Neuronal stem cell (in vitro differentiated cells): ENCODE measurements around the gene ADCY1.

ENCODE experiments used
- DNase-seq: peaks from one replicate; pipeline ENCODE4 v3.0.0-alpha.2; 2013; ENCODE audit warnings: low spot score
- H2AFZ ChIP-seq: one replicate; pipeline ENCODE4 v1.6.1; 2013; ENCODE audit warnings: mild to moderate bottlenecking, low read length, inconsistent platforms
- H2AK5ac ChIP-seq: 2 replicates; pipeline ENCODE4 v1.6.1; 2013; ENCODE audit warnings: low read depth, mild to moderate bottlenecking, inconsistent platforms, low read length, moderate library complexity, mixed read lengths
- H2BK120ac ChIP-seq: 2 replicates; pipeline ENCODE4 v1.6.1; 2013; ENCODE audit warnings: low read depth, mild to moderate bottlenecking, inconsistent platforms, low read length, moderate library complexity, mixed read lengths
- H2BK12ac ChIP-seq: one replicate; pipeline ENCODE4 v1.6.1; 2013; ENCODE audit warnings: low read length, inconsistent platforms
- H2BK15ac ChIP-seq: 2 replicates; pipeline ENCODE4 v1.6.1; 2013; ENCODE audit warnings: mild to moderate bottlenecking, low read length, inconsistent platforms, mixed read lengths
- H2BK5ac ChIP-seq: one replicate; pipeline ENCODE4 v1.6.1; 2013; ENCODE audit warnings: inconsistent platforms, mild to moderate bottlenecking, low read length, moderate library complexity
- H3K14ac ChIP-seq: one replicate; pipeline ENCODE4 v1.6.1; 2013; ENCODE audit warnings: low read length, inconsistent platforms
- H3K18ac ChIP-seq: 2 replicates; pipeline ENCODE4 v1.6.1; 2013; ENCODE audit warnings: low read length, inconsistent platforms
- H3K23ac ChIP-seq: 2 replicates; pipeline ENCODE4 v1.6.1; 2013; ENCODE audit warnings: low read depth, mild to moderate bottlenecking, mixed read lengths, low read length, inconsistent platforms; ENCODE audit not compliant: poor library complexity
- H3K27ac ChIP-seq: replicated peaks from 3 replicates; pipeline ENCODE4 v1.5.1; 2013; ENCODE audit warnings: low read length, inconsistent platforms
- H3K27me3 ChIP-seq, 3 experiments: 2 replicates each; pipeline ENCODE4 v1.6.1; 2013; ENCODE audit warnings: low read length in 3 of 3, mild to moderate bottlenecking in 2 of 3, inconsistent platforms in 1 of 3, low read depth in 1 of 3, mixed read lengths in 1 of 3, moderate library complexity in 1 of 3; ENCODE audit not compliant: control insufficient read depth in 3 of 3, insufficient read depth in 3 of 3
- H3K36me3 ChIP-seq, 2 donors: replicated peaks in 1 of 2; 2 replicates each; pipeline ENCODE4 v1.6.1; 2013; ENCODE audit warnings: low read length in 2 of 2; ENCODE audit not compliant: control insufficient read depth in 2 of 2, insufficient read depth in 2 of 2
- H3K4ac ChIP-seq: 2 replicates; pipeline ENCODE4 v1.6.1; 2013; ENCODE audit warnings: inconsistent platforms, mild to moderate bottlenecking, low read length, moderate library complexity
- H3K4me1 ChIP-seq, 2 donors: 1 replicate in 1 of 2; 2 replicates in 1 of 2; pipeline ENCODE4 v1.6.1; 2013; ENCODE audit warnings: low read length in 2 of 2, low read depth in 1 of 2; ENCODE audit not compliant: control insufficient read depth in 2 of 2, insufficient read depth in 1 of 2
- H3K4me2 ChIP-seq: one replicate; pipeline ENCODE4 v1.6.1; 2013; ENCODE audit warnings: mild to moderate bottlenecking, low read length, inconsistent platforms; ENCODE audit not compliant: insufficient read depth, poor library complexity, severe bottlenecking
- H3K4me3 ChIP-seq, 2 donors: 2 replicates each; pipeline ENCODE4 v1.5.1; 2013; ENCODE audit warnings: low read length in 2 of 2, mild to moderate bottlenecking in 2 of 2, inconsistent platforms in 1 of 2, moderate library complexity in 1 of 2
- H3K79me1 ChIP-seq: one replicate; pipeline ENCODE4 v1.6.1; 2013; ENCODE audit warnings: low read depth, mild to moderate bottlenecking, inconsistent platforms, low read length, moderate library complexity
- H3K9ac ChIP-seq: one replicate; pipeline ENCODE4 v1.6.1; 2013; ENCODE audit warnings: mild to moderate bottlenecking, low read depth, low read length, inconsistent platforms; ENCODE audit not compliant: poor library complexity
- H3K9me3 ChIP-seq, 2 donors: replicated peaks in 1 of 2; 2 replicates each; pipeline versions ENCODE3 to v1.6.1; 2013; ENCODE audit warnings: low read length in 2 of 2, mild to moderate bottlenecking in 2 of 2, inconsistent platforms in 1 of 2, low read depth in 1 of 2, mixed read lengths in 1 of 2, moderate library complexity in 1 of 2; ENCODE audit not compliant: control insufficient read depth in 2 of 2, insufficient read depth in 1 of 2
- H4K8ac ChIP-seq: one replicate; pipeline ENCODE4 v1.6.1; 2013; ENCODE audit warnings: low read depth, mild to moderate bottlenecking, inconsistent platforms, low read length, moderate library complexity
- H4K91ac ChIP-seq: one replicate; pipeline ENCODE4 v1.6.1; 2013; ENCODE audit warnings: low read length, low read depth, mild to moderate bottlenecking, inconsistent platforms; ENCODE audit not compliant: poor library complexity
- WGBS, 2 donors: extraction: QIAGEN DNeasy Blood & Tissue Kit; methylation state at CpG; one replicate each; pipeline ENCODE4 v1.1.7; 2013; ENCODE audit warnings: missing lambda C conversion rate in 2 of 2, mixed read lengths in 1 of 2; ENCODE audit not compliant: insufficient read length in 2 of 2, insufficient replicate concordance in 1 of 2; ENCODE audit errors: extremely low coverage in 2 of 2; 5-methylcytosine and 5-hydroxymethylcytosine counted together

Gene ADCY1

DNA sequence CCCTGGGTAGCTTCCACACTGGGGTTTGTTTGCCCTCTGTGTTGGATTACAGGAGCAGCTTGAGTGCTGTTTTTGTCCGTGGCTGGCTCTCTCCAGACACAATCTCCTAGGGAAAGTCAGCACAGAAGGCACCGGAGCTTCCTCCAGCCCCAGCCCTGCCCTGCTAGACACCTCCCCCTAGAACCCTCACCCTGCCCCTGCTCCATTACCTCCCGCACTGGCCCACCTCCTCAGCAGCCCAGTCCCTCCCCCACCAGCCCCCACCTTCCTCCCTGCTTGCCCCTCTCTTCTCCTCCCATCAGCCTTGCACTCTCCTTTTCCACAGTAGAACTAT lies 130.5 kb downstream of the ADCY1 start:
- Histone ChIP-seq H4K8ac (no peak overlapping the region), H3K27me3 (no peaks in the 10 kb centered on the region), H2BK5ac (no peak overlapping the region), H4K91ac (no peak overlapping the region), H3K9me3 (no peaks in the 10 kb centered on the region), H3K4ac (no peak overlapping the region), H3K79me1 (peaks cover 3% of the 10 kb centered on the region), H3K27ac (no peak overlapping the region), H3K4me2 (no peak overlapping the region), H2BK15ac (no peak overlapping the region), H3K14ac (no peak overlapping the region), H2BK120ac (no peak overlapping the region), H3K4me3 (no peak overlapping the region), H2AK5ac (no peak overlapping the region), H3K36me3 (peaks cover 0 to 5% of the 10 kb centered on the region in 2 donors), H2AFZ (no peak overlapping the region), H2BK12ac (no peak overlapping the region), H3K9ac (no peak overlapping the region), H3K23ac (no peak overlapping the region), H3K4me1 (no peaks in the 10 kb centered on the region), H3K18ac (no peak overlapping the region)
- no peak for DNase-seq
- WGBS, 2 donors, result no CpG with 5 or more reads among the region's 3 CpGs

DNA sequence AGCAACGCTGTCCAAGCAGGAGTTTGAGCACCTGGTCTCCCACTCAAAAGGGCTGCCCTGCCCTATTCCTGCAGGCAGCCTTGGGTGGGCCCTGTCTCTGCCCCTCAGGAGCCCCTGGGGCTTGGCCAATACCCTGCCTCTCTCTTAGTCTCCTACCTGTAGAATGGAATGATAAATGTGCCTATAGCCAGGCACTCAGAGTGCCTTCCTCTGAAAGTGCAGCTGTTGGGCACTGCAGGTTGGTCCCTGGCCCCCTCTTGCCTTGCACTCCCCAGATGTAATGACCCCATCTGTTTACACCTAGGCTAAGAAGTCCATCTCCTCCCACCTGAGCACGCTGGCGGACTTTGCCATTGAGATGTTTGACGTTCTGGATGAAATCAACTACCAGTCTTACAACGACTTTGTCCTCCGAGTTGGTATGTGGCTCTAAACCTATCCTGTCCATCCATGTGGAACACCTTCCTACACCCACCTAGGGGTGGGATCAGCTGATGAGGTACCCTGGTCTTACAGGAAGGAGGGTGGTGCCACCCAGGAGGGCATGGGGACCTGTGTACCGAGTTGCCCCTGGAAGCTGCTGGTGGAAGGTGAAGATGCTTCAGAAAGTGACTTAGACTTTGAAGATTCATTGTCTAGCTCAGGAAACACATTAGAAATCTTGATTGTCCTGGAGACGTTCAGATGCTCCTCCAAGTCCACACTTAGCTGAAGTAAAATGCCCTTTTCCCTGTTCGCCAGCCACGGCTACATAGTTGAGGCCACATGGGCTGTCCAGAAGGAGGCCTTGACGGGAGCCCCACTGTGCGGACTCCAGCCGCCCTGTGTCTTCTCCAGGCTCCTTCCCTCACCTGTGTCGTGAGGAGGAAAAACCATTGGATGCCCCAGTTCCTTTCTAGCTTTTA lies 134.1 kb downstream of the ADCY1 start:
- Histone ChIP-seq H3K9ac (peak overlapping the region; percentile 70), H2BK12ac (no peak overlapping the region), H3K4me2 (no peak overlapping the region), H3K9me3 (no peaks in the 10 kb centered on the region), H3K4ac (no peak overlapping the region), H4K8ac (no peak overlapping the region), H2AFZ (no peak overlapping the region), H3K4me3 (no peak overlapping the region), H3K4me1 (no peaks in the 10 kb centered on the region), H2BK5ac (no peak overlapping the region), H3K27me3 (no peaks in the 10 kb centered on the region), H2AK5ac (no peak overlapping the region), H3K18ac (no peak overlapping the region), H3K79me1 (peaks cover 2% of the 10 kb centered on the region), H2BK120ac (no peak overlapping the region), H2BK15ac (no peak overlapping the region), H3K36me3 (peaks cover 0 to 5% of the 10 kb centered on the region in 2 donors), H4K91ac (no peak overlapping the region), H3K14ac (peak overlapping the region; percentile 38), H3K23ac (no peak overlapping the region), H3K27ac (no peak overlapping the region)
- WGBS, 2 donors, result no CpG with 5 or more reads among the region's 14 CpGs
- no peak for DNase-seq

DNA sequence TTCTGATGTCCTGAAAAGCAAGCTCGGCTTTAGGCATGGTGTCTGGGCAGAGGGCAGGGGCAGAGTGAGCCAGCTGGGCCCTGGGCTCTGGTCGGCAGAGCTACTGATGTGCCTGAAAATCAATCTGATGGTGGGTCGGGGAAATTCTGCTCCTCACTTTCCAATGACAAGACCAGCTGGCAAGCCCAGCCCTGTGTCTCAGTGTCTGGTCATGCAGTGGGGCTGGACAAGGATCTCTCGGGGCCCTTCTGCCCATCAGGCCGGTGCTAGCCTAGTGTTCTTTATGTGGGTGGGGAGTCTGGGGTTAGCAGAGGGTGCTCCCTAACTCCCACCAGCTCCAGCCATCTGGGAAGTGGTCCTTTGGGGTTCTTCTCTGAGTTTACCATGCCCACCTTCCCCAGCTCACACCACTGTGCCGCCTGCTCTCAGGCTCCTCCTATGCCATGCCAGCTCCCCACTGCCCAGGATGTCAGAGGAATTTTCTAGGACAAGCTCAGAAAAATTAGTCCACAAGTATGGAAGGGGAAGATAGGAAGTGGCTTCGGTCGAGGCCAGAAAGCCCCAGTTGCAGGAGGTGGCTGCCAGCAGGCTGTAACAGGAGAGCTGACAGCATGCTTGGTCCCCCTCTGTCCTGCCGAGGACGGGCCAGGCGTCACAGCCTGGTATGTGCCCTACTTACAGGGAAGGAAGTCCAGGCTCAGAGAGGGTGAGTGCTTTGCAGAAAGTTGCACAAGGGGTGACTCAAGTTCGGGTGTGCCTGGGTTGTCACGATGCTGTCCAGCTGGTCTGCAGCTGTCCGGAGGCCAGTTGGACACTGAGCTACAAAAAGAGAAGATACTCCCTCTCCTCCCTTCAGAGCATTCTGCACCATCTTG lies 135.2 kb downstream of the ADCY1 start:
- Histone ChIP-seq H4K91ac (no peak overlapping the region), H2AK5ac (no peak overlapping the region), H3K36me3 (peaks cover 0 to 5% of the 10 kb centered on the region in 2 donors), H2BK120ac (no peak overlapping the region), H3K4me3 (no peak overlapping the region), H3K14ac (no peak overlapping the region), H3K27me3 (no peaks in the 10 kb centered on the region), H3K4ac (no peak overlapping the region), H3K4me1 (no peaks in the 10 kb centered on the region), H3K18ac (no peak overlapping the region), H2BK15ac (no peak overlapping the region), H3K79me1 (peaks cover 2% of the 10 kb centered on the region), H2BK5ac (no peak overlapping the region), H3K9me3 (no peaks in the 10 kb centered on the region), H3K9ac (peak overlapping the region; percentile 70), H3K4me2 (no peak overlapping the region), H2BK12ac (peak overlapping the region; percentile 3), H2AFZ (no peak overlapping the region), H4K8ac (no peak overlapping the region), H3K23ac (no peak overlapping the region), H3K27ac (no peak overlapping the region)
- no peak for DNase-seq
- no CpG with 5 or more reads among the region's 14 CpGs for WGBS, 2 donors
